Mononuclear cell (primary cell): ENCODE measurements around the gene BBX. TPM values are rescaled to one million over a fixed set of nuclear protein-coding genes. Genes with fewer than 3 reads are reported as not detected.
"Not testable (repeated sequence)": the region's sequence is repeated elsewhere in the genome, so short reads cannot be mapped to it uniquely, and the experiment has no call there.

Source experiments
- H3K27me3 ChIP-seq: 2 replicates; pipeline ENCODE4 v1.6.0; 2011; ENCODE audit warnings: low read length, control low read depth; ENCODE audit not compliant: insufficient read depth
- H3K4me1 ChIP-seq: 2 replicates; pipeline ENCODE4 v1.5.1; 2011; ENCODE audit warnings: mild to moderate bottlenecking, low read length, control low read depth; ENCODE audit not compliant: insufficient read depth
- H3K4me3 ChIP-seq: 2 replicates; pipeline ENCODE4 v1.5.1; 2011; ENCODE audit warnings: mild to moderate bottlenecking, low read length, moderate library complexity
- H3K9me3 ChIP-seq: 2 replicates; pipeline ENCODE4 v1.5.1; 2011; ENCODE audit warnings: low read depth, mild to moderate bottlenecking, control low read depth, low read length
- total RNA-seq: library from RNA; depleted of rRNA; stranded (reverse); fragments of >200 nt; gene quantifications from one replicate; pipeline ENCODE4 v1.2.3, GENCODE V29; 2012

BBX gene
- total RNA-seq, 1 donor: 126 TPM

DNA sequence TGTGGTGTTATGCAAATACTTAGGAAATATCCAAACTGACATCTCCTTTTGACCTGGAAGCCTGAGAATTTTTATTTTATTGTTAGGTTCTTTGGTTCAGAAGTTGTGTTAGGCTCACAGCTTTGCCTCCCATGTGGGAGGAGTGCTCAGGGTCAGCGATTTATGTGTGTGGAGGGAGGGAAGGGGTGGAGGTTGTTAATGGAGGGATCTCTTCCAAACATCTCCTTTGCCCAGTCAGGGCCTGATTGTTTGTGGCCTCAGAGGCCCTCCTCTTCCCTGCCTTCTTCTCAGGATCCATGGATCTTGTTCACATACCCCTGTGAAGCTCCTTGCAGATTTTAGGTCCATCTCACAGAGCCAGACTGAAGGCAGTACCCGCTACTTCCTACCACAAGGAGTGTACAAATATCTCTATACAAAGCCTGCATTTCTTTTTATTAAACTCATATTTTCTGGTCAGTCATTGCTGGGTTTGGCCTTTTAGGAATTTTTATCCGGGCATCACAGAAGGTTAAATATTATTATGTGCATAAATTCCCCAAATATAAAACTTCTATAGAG, 40.3 kb downstream of the BBX start:
- H3K4me1 ChIP-seq: no peaks in the 10 kb centered on the region
- H3K27me3 ChIP-seq: no peaks in the 10 kb centered on the region
- no peak overlapping the region for H3K4me3 ChIP-seq
- no peaks in the 10 kb centered on the region for H3K9me3 ChIP-seq

DNA sequence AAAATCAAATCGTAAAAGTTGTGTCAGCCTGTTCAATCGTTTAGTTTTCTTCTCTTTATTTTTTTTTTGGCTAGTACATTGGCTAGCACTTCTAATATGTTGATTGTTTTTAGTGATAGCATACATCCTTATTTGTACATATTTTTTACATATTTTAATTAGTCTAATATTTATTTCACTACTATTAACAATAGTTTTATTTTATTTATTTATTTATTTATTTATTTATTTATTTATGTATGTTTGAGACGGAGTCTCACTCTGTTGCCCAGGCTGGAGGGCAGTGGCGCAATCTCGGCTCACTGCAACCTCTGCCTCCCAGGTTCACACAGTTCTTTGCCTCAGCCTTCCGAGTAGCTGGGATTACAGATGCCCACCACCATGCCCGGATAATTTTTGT, 42.5 kb downstream of the BBX start:
- H3K4me1 ChIP-seq, H3K27me3 ChIP-seq, H3K9me3 ChIP-seq, H3K4me3 ChIP-seq: not testable (repeated sequence)

DNA sequence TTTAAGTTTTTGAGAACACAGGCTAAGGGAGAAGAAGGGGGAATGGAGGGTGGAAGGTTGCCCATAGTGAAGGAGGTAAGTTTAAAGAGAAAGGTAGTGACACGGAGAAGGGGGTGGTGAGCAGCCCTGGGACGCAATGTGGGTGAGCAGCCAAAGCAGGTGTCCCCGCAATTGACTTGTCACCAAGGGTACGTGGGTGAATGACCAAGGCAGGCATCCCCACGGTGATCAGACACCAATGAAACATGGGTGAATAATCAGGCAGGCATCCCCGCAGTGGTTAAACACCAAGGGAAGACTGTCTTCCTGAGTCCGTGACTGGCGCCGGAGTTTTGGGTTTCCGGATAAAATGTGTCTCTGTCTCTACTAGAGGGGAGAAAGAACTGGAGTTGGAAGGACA, 48.3 kb downstream of the BBX start:
- not testable (repeated sequence) for H3K4me1 ChIP-seq, H3K27me3 ChIP-seq, H3K9me3 ChIP-seq, H3K4me3 ChIP-seq

DNA sequence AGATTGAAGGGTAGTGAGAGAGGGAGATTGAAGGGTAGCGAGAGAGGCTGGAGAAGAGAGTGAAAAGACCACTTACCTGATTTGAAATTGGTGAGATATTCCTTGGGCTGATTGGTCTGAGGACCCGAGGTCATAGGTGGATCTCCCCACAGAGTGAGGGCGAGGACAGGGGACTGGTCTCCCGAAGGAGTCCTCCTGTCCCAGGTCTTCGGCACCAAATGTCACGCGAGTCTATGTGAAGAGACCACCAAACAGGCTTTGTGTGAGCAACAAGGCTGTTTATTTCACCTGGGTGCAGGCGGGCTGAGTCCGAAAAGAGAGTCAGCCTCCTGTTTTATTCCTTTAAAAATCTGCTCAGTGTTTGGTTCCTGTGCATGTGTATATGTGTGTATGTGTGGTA, 48.7 kb downstream of the BBX start:
- H3K4me1 ChIP-seq, H3K4me3 ChIP-seq, H3K27me3 ChIP-seq, H3K9me3 ChIP-seq: not testable (repeated sequence)

DNA sequence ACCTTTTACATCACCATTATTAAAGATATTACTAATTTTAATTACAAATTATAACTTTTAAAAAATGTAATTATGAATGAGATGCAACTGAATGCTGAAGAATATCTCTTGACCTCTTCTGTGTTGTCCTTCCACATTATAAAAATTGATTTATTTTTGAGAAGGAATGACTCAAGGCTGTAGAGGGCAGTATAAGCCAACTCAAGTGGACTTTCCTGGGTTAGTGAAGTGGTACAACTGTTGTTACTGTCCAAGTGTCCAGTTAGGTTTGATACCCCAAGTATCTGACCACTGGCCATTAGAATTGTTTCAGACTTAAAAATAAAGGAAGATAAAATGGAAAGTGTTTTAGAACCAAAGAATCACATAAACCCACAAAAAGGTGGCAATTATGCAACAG, 51.9 kb downstream of the BBX start:
- Histone ChIP-seq H3K27me3 (no peaks in the 10 kb centered on the region), H3K4me3 (no peak overlapping the region), H3K4me1 (no peaks in the 10 kb centered on the region), H3K9me3 (no peaks in the 10 kb centered on the region)

DNA sequence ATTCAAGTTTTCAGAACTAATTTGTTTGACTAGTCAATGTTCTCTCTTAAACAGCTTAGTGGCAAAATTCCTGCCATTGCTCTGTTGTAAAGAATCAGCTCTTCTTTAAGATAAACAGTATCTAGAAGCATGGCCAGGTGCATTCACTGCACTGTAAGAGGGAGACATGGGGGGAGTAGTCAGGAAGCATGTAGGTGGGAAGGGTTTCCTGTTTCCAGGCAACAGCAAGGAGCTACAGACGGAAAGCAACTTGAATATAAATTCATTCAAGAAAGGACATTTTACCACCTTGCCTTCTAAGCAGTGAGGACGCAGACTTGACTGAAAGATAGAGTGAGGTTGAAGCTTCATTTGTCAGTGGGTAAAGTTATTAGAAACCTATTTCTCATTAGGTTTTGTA, 55.3 kb downstream of the BBX start:
- Histone ChIP-seq H3K4me1 (no peaks in the 10 kb centered on the region), H3K4me3 (no peak overlapping the region), H3K27me3 (no peaks in the 10 kb centered on the region)

DNA sequence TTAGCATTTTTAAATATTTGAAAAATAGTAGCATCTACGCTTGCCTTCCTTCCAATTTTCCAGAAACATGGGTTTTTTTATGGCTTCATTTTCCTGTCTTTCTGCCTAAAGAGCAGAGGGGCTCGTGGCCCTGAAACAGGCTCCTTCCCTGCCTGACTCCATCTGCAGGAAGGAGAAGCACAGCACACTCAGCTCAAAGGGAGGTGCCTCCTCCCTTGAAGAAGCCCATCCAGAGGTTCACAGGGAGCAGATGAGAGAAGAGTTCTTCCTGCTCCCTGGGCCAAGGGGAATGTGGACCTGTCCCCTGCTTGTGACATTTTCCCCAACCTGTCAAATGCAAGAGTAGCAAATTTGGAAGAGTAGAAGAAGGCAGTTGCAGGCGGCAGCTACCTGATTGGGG, 55.8 kb downstream of the BBX start:
- no peak overlapping the region for H3K4me3 ChIP-seq
- H3K9me3 ChIP-seq: no peaks in the 10 kb centered on the region
- no peaks in the 10 kb centered on the region for H3K4me1 ChIP-seq
- H3K27me3 ChIP-seq: no peaks in the 10 kb centered on the region

More for the DNA sequence above, 55.3 kb downstream of the BBX start:
- no peaks in the 10 kb centered on the region for H3K9me3 ChIP-seq

DNA sequence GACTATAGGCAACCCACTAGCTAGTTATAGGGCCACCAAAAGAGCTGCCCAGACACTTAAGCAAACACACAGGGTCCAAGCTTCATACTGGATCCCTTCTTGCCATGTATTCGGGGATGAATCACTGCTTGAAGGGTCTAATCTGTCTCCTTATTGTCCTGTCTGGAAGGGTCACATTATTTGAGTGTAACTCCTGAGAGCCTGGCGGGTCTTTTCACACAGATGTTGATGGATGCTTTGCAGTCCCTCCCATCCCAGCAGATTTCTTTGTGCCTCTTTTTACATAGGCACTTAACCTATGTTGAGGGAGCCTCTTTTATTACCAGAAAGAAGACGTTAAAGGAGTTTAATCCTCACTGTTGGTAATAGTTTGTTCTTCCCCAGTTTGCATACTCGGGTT, 56.6 kb downstream of the BBX start:
- Histone ChIP-seq H3K4me3 (no peak overlapping the region), H3K4me1 (no peaks in the 10 kb centered on the region), H3K9me3 (no peaks in the 10 kb centered on the region), H3K27me3 (no peaks in the 10 kb centered on the region)

DNA sequence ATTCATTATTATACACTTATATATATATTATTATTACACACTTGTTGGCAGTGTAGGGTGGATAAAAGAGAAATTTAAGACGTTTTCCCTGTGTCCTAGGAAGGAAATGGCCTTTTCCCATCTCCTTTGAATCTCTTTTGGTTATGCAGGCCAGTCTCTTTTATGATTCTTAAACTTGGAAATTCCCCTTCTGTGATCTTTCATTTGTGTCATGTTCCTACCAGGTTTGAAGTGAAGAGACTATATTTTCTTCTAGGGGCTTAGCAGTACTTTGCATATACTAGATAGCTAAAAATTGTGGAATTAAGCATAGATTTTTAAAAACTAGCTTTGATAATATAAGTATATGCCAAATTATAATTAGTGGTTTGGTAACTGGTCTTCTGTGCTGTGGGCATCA, 58.5 kb downstream of the BBX start:
- H3K9me3 ChIP-seq: no peaks in the 10 kb centered on the region
- H3K27me3 ChIP-seq: no peaks in the 10 kb centered on the region
- no peak overlapping the region for H3K4me3 ChIP-seq
- H3K4me1 ChIP-seq: no peaks in the 10 kb centered on the region

DNA sequence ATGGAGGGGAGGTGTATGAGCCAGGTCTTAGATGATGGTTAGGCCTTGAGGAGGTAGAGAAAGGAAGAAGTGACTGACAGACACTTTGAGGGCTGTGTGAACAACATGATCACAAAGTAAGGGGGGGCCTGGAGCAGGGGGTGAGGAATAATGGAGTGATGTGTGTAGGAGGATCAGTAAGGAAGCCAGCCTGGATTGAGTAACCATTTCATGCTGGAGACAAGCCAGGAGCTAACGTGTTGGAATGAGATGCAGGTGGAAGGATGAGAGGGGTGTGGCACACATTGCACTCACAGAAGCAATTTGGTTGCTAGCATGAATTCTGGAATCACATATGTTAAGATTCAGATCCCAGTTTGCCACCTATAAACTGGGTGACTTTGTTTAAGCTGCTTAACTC, 65.5 kb downstream of the BBX start:
- H3K4me3 ChIP-seq: no peak overlapping the region
- H3K27me3 ChIP-seq: no peaks in the 10 kb centered on the region
- no peaks in the 10 kb centered on the region for H3K4me1 ChIP-seq
- H3K9me3 ChIP-seq: no peaks in the 10 kb centered on the region

DNA sequence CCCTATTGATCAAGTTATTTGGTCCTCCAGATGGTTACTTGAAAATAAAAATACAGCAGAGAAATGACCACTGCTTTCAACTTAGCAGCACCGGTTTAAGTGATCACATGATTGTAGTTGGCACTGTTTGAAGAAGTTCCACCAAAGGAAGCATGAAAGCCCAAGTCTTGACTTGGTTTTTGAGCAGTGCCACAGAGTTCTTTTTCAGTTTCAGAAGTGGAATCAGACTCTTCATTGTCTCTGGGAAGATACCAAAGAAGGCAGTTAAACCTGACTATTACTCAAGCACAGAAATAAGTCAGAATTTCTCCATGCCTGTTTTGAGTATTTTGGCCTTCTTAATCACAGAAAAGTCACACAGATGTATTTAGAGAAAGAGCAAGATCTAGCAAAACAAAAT, 66.7 kb downstream of the BBX start:
- H3K4me1 ChIP-seq: no peaks in the 10 kb centered on the region
- no peaks in the 10 kb centered on the region for H3K9me3 ChIP-seq
- no peak overlapping the region for H3K4me3 ChIP-seq
- H3K27me3 ChIP-seq: no peaks in the 10 kb centered on the region

DNA sequence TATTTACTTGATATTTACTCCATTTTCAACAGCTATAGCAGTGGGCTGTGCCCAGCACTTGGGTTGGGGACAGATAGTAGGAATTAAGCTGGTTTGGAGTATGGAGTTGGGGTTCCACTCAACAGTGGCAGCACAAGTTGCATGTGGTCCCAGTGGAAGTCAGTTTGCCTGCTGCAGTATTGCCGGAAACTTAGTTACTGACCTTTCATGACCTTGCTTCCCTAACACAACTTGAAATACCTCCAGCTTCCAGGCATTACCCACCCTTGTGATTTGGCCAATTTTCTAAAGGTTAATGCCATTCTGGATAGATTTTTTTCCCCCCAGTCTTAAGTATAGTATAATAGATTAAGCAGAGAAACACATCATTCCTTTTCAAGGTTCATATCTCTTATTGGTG, 68.0 kb downstream of the BBX start:
- Histone ChIP-seq H3K4me3 (no peak overlapping the region), H3K9me3 (no peaks in the 10 kb centered on the region)

DNA sequence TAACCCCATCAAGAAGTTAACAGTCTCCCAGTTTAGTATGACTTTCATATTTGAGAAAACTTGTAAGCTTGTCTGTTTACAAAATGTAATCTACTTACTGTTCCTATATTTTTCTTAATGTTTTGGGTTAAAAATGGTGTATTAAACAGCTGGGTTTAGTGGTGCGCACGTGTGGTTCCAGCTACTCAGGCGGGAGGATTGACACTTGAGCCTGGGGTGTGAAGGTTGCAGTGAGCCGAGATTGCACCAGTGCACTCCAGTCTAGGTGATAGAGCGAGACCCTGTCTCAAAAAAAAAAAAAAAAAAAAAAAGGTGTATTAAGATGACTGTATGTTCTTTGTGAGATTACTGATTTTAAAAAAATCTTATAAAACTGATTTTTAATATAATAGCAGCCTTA, 69.3 kb downstream of the BBX start:
- Histone ChIP-seq H3K27me3 (no peaks in the 10 kb centered on the region), H3K9me3 (no peaks in the 10 kb centered on the region), H3K4me1 (no peaks in the 10 kb centered on the region), H3K4me3 (no peak overlapping the region)

More for the DNA sequence above, 68.0 kb downstream of the BBX start:
- H3K4me1 ChIP-seq: no peaks in the 10 kb centered on the region
- H3K27me3 ChIP-seq: no peaks in the 10 kb centered on the region

DNA sequence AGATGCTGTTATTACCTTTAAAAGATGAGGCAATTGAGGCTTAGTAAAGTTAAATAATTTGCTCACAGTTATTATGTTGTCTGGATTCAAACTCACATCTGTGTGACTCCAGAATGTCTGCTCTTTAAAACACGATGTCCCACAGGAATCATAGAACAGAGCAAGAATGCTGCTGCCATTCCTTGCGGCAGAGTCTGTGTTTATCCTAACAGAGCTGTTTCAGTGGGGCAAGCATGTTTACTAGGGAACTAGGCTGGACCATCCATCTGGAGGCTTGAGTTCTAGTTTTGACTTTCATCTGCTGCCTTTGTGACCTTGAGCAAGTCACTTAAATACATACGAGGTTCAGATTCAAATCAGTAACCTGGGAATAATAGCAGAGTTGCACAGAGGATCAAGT, 72.1 kb downstream of the BBX start:
- H3K9me3 ChIP-seq: no peaks in the 10 kb centered on the region
- no peaks in the 10 kb centered on the region for H3K27me3 ChIP-seq
- H3K4me3 ChIP-seq: no peak overlapping the region
- peaks cover 14% of the 10 kb centered on the region for H3K4me1 ChIP-seq

DNA sequence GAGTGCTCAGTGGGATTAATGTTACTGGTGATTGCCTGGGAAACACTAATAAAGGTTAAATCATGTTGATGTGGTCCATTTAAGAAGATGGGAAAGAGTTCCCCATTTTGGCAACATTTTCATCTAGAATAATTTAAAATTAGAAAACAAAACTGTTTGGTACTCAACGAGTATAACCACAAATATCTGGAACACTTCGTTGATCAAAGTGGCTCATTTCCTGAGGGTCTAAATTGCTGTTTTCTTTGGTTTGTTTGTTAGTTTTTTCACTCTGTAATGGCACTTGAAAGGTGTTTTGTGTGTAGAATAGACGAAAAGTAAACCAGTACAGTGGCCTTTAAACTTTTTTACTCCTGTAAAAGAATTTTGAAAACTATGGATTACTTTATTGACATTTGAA, 73.9 kb downstream of the BBX start:
- no peaks in the 10 kb centered on the region for H3K27me3 ChIP-seq
- H3K9me3 ChIP-seq: no peaks in the 10 kb centered on the region
- H3K4me3 ChIP-seq: no peak overlapping the region
- H3K4me1 ChIP-seq: peaks cover 22% of the 10 kb centered on the region

DNA sequence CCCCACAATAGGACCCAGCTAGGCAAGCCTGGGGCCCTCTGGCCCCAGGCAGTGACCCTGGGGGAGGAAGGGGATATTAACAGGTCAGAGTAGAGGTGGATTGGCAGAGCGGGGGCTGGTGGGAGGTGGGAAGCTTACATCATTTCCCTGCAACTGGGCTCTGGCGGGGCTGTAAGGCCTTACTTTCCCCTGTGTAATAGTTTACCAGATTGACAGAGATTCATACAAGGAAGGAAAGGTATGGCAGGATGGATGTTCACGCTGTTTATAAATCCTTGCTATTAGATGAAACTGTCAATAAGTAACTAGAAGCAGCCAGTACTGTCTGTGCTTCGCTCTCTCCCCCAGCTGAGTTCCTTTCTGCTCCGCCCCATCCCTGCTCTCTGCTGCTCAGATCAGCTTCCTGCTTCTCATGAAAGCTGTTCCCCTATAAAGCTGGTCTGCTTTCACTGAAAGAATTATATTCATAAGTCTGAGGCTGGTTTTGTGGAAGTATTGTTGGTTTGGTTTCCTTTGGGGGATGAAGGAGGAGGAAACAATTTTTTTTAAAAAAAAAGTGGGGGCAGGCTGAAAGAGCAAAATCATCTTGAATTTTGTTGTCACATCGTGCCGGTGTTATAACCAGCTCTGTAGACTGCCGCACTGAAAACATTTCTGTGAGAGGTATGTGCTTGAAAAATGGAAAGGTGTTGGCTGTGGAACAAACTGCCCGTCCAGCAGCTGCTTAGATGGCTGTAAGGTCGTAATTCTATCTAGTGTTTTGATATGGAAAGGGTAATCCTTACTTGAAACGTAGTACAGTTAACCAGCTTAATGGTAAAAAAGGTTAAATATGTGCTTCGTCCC, 76.4 kb downstream of the BBX start:
- H3K27me3 ChIP-seq: no peaks in the 10 kb centered on the region
- H3K4me1 ChIP-seq: peaks cover 22% of the 10 kb centered on the region
- no peaks in the 10 kb centered on the region for H3K9me3 ChIP-seq
- peak overlapping the region; percentile 32 for H3K4me3 ChIP-seq
